WTC11 (cell line): ENCODE data around the gene ZNF775. TPM values are rescaled to one million over a fixed set of nuclear protein-coding genes. Genes with fewer than 3 reads are reported as not detected.
A peak's percentile ranks its signal among the peaks of the same experiment; 100 is the strongest.

Experiments
- AR ChIP-seq: fragments of 250-450 bp; sonication (Bioruptor Pico); IDR thresholded peaks from 2 replicates; pipeline ENCODE4 v1.9.0; 2021; ENCODE audit warnings: mild to moderate bottlenecking
- ATF6 ChIP-seq: sonication (generic); formaldehyde crosslinking; IDR thresholded peaks from 2 replicates; pipeline ENCODE4 v1.8.1; 2023; ENCODE audit warnings: mild to moderate bottlenecking, missing genetic modification reagents
- CBFB ChIP-seq: sonication (generic); formaldehyde crosslinking; IDR thresholded peaks from 2 replicates; pipeline ENCODE4 v1.8.1; 2022; ENCODE audit warnings: mild to moderate bottlenecking, low read depth, missing genetic modification reagents
- CREB1 ChIP-seq: sonication (generic); formaldehyde crosslinking; IDR thresholded peaks from 2 replicates; pipeline ENCODE4 v1.8.0; 2023; ENCODE audit warnings: mild to moderate bottlenecking, missing genetic modification reagents
- CREM ChIP-seq: sonication (generic); formaldehyde crosslinking; IDR thresholded peaks from 2 replicates; pipeline ENCODE4 v1.8.1; 2022; ENCODE audit warnings: mild to moderate bottlenecking, missing genetic modification reagents, moderate library complexity
- ELF4 ChIP-seq: sonication (generic); formaldehyde crosslinking; IDR thresholded peaks from 2 replicates; pipeline ENCODE4 v1.8.1; 2022; ENCODE audit warnings: low read depth, mild to moderate bottlenecking, moderate library complexity, missing genetic modification reagents
- ETV6 ChIP-seq: sonication (generic); formaldehyde crosslinking; IDR thresholded peaks from 2 replicates; pipeline ENCODE4 v1.8.1; 2022; ENCODE audit warnings: mild to moderate bottlenecking, missing genetic modification reagents
- FOXJ3 ChIP-seq: sonication (generic); formaldehyde crosslinking; IDR thresholded peaks from 2 replicates; pipeline ENCODE4 v1.9.0; 2021; ENCODE audit warnings: missing genetic modification reagents, mild to moderate bottlenecking, borderline replicate concordance
- FOXP1 ChIP-seq: sonication (generic); formaldehyde crosslinking; IDR thresholded peaks from 2 replicates; pipeline ENCODE4 v1.8.0; 2022; ENCODE audit warnings: missing genetic modification reagents, mild to moderate bottlenecking, moderate library complexity, borderline replicate concordance
- HMGA2 ChIP-seq: fragments of 250-450 bp; sonication (Bioruptor Pico); IDR thresholded peaks from 2 replicates; pipeline ENCODE4 v1.4.0; 2021; ENCODE audit warnings: mild to moderate bottlenecking, moderate library complexity
- HMGXB4 ChIP-seq: sonication (generic); formaldehyde crosslinking; IDR thresholded peaks from 2 replicates; pipeline ENCODE4 v1.8.1; 2023; ENCODE audit warnings: mild to moderate bottlenecking, moderate library complexity, missing genetic modification reagents
- JAZF1 ChIP-seq: fragments of 250-450 bp; sonication (Bioruptor Pico); IDR thresholded peaks from 2 replicates; pipeline ENCODE4 v1.9.0; 2021; ENCODE audit warnings: moderate library complexity, mild to moderate bottlenecking, inconsistent platforms
- NFYB ChIP-seq: sonication (generic); formaldehyde crosslinking; conservative IDR thresholded peaks from 2 replicates; pipeline ENCODE4 v1.8.0; 2022; ENCODE audit warnings: low read depth, missing genetic modification reagents
- NR3C1 ChIP-seq: sonication (generic); formaldehyde crosslinking; conservative IDR thresholded peaks from 2 replicates; pipeline ENCODE4 v1.8.1; 2023; ENCODE audit warnings: low read depth, mild to moderate bottlenecking, missing genetic modification reagents
- OVOL2 ChIP-seq: fragments of 250-450 bp; sonication (Bioruptor Pico); IDR thresholded peaks from 2 replicates; pipeline ENCODE4 v1.9.0; 2021; ENCODE audit warnings: mild to moderate bottlenecking, borderline replicate concordance
- SMAD3 ChIP-seq: sonication (generic); formaldehyde crosslinking; IDR thresholded peaks from 2 replicates; pipeline ENCODE4 v1.8.0; 2022; ENCODE audit warnings: missing genetic modification reagents, mild to moderate bottlenecking, borderline replicate concordance
- SOX15 ChIP-seq: fragments of 250-450 bp; sonication (Bioruptor Pico); IDR thresholded peaks from 2 replicates; pipeline ENCODE4 v1.9.0; 2021; ENCODE audit warnings: mild to moderate bottlenecking
- SP1 ChIP-seq: sonication (generic); formaldehyde crosslinking; conservative IDR thresholded peaks from 2 replicates; pipeline ENCODE4 v1.8.1; 2022; ENCODE audit warnings: missing genetic modification reagents
- STAT6 ChIP-seq: sonication (generic); formaldehyde crosslinking; conservative IDR thresholded peaks from 2 replicates; pipeline ENCODE4 v1.8.1; 2023; ENCODE audit warnings: mild to moderate bottlenecking, low read depth, missing genetic modification reagents, moderate library complexity
- TCF7 ChIP-seq: sonication (generic); formaldehyde crosslinking; IDR thresholded peaks from 2 replicates; pipeline ENCODE4 v1.8.0; 2022; ENCODE audit warnings: mild to moderate bottlenecking, low read depth, missing genetic modification reagents, moderate library complexity
- ZBTB21 ChIP-seq: sonication (generic); formaldehyde crosslinking; IDR thresholded peaks from 2 replicates; pipeline ENCODE4 v1.8.1; 2023; ENCODE audit warnings: mild to moderate bottlenecking, missing genetic modification reagents, borderline replicate concordance
- ZNF317 ChIP-seq: sonication (generic); formaldehyde crosslinking; IDR thresholded peaks from 2 replicates; pipeline ENCODE4 v1.8.1; 2023; ENCODE audit warnings: low read depth, mild to moderate bottlenecking, moderate library complexity, missing genetic modification reagents, borderline replicate concordance
- total RNA-seq: library from RNA; stranded (reverse); gene quantifications from 3 replicates; pipeline ENCODE4 v1.2.3, GENCODE V29; 2021
- TF ChIP-seq, protein P1 (sequence below): sonication (generic); formaldehyde crosslinking; IDR thresholded peaks from 2 replicates; pipeline ENCODE4 v1.8.1; 2023; ENCODE audit warnings: mild to moderate bottlenecking, missing genetic modification reagents
- TF ChIP-seq, protein P2 (sequence below): sonication (generic); formaldehyde crosslinking; conservative IDR thresholded peaks from 2 replicates; pipeline ENCODE4 v1.8.1; 2022; ENCODE audit warnings: mild to moderate bottlenecking, missing genetic modification reagents
- TF ChIP-seq, protein P3 (sequence below): fragments of 250-450 bp; sonication (Bioruptor Pico); IDR thresholded peaks from 2 replicates; pipeline ENCODE4 v1.8.0; 2021; ENCODE audit warnings: mild to moderate bottlenecking
- TF ChIP-seq, protein P4 (sequence below): sonication (generic); formaldehyde crosslinking; IDR thresholded peaks from 2 replicates; pipeline ENCODE4 v1.8.0; 2023; ENCODE audit warnings: missing genetic modification reagents

The ZNF775 gene
- total RNA-seq, 1 experiment from 2014 or later, result 25.4 TPM

DNA sequence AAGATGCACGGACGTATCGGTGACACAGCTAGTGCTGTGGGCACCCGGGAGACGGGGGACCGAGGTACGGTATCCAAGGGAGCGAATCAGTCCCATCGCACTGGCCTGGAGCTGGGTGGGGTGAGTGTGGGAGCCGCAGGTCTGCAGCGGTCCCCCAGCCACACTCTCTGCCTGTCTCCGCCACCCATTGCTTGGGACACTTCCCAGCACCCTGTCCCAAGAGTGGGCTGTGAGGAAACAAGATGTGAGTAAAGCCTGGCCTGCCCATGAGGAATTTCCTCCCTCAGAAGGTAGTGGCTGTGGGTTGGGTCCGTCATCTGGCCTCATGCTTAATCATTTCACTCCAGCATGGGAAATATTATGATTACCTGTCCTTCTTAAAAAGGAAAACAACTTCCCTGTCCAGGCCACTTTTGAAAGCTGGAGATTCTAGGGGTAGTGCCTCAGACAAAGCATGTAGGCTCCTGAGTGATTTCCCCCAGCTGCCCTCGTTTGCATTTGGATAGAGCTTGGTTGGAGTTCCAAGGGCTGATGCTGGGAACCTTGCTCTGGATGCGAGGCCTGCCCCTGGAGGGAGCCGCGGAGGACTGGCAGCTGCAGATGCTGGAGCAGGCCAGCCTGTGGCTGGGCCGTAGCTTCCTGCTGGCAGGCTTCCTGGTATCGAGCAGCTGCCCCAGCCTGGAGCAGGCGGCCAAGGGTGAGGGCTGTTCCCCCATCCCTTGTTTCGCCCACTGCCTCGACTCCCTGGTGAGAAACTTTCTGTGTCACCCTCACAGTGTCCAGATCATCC lies 49.6 kb upstream of the ZNF775 start (continued):
- TF ChIP-seq STAT6, result no peak
- TF ChIP-seq HMGXB4 (CRISPR knock-in tag), result no peak
- TF ChIP-seq FOXJ3 (CRISPR knock-in tag), result no peak
- TF ChIP-seq CBFB (CRISPR knock-in tag), result no peak
- no peak for TF ChIP-seq CREB1 (CRISPR knock-in tag)
- TF ChIP-seq ELF4, result no peak
- TF ChIP-seq, protein P1, sequence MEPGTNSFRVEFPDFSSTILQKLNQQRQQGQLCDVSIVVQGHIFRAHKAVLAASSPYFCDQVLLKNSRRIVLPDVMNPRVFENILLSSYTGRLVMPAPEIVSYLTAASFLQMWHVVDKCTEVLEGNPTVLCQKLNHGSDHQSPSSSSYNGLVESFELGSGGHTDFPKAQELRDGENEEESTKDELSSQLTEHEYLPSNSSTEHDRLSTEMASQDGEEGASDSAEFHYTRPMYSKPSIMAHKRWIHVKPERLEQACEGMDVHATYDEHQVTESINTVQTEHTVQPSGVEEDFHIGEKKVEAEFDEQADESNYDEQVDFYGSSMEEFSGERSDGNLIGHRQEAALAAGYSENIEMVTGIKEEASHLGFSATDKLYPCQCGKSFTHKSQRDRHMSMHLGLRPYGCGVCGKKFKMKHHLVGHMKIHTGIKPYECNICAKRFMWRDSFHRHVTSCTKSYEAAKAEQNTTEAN (CRISPR knock-in tag), result no peak
- TF ChIP-seq OVOL2 (CRISPR knock-in tag), result no peak
- TF ChIP-seq, protein P2, sequence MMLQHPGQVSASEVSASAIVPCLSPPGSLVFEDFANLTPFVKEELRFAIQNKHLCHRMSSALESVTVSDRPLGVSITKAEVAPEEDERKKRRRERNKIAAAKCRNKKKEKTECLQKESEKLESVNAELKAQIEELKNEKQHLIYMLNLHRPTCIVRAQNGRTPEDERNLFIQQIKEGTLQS, result no peak
- no peak for TF ChIP-seq NR3C1 (CRISPR knock-in tag)
- TF ChIP-seq JAZF1, result no peak
- no peak for TF ChIP-seq NFYB (CRISPR knock-in tag)
- no peak for TF ChIP-seq SOX15 (CRISPR knock-in tag)
- peak; percentile 49; the same call in 1 of the 2 replicates for TF ChIP-seq ETV6 (CRISPR knock-in tag)
- no peak for TF ChIP-seq AR
- 0 out of 2 replicates have a peak, but pooled peaks have one; percentile 17 for TF ChIP-seq CREM
- TF ChIP-seq, protein P3, sequence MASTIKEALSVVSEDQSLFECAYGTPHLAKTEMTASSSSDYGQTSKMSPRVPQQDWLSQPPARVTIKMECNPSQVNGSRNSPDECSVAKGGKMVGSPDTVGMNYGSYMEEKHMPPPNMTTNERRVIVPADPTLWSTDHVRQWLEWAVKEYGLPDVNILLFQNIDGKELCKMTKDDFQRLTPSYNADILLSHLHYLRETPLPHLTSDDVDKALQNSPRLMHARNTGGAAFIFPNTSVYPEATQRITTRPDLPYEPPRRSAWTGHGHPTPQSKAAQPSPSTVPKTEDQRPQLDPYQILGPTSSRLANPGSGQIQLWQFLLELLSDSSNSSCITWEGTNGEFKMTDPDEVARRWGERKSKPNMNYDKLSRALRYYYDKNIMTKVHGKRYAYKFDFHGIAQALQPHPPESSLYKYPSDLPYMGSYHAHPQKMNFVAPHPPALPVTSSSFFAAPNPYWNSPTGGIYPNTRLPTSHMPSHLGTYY (CRISPR knock-in tag), result no peak
- no peak for TF ChIP-seq ZNF317 (CRISPR knock-in tag)
- TF ChIP-seq SMAD3, result 0 out of 2 replicates have a peak, but pooled peaks have one; percentile 20
- TF ChIP-seq ZBTB21, result no peak
- TF ChIP-seq, protein P4, sequence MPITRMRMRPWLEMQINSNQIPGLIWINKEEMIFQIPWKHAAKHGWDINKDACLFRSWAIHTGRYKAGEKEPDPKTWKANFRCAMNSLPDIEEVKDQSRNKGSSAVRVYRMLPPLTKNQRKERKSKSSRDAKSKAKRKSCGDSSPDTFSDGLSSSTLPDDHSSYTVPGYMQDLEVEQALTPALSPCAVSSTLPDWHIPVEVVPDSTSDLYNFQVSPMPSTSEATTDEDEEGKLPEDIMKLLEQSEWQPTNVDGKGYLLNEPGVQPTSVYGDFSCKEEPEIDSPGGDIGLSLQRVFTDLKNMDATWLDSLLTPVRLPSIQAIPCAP (CRISPR knock-in tag), result no peak
- no peak for TF ChIP-seq ATF6 (CRISPR knock-in tag)
- no peak; the same call in 1 of the 2 replicates for TF ChIP-seq FOXP1 (CRISPR knock-in tag)
- TF ChIP-seq SP1 (CRISPR knock-in tag), result no peak
- TF ChIP-seq TCF7 (CRISPR knock-in tag), result no peak
- no peak for TF ChIP-seq HMGA2 (CRISPR knock-in tag)
